Gastrocnemius medialis (tissue), 4 donors: ENCODE data around the gene SH3PXD2B.

ENCODE experiments used
- CTCF ChIP-seq, 5 experiments: fragments of 450-650 bp in 3 of 5; fragments of 200-600 bp in 2 of 5; sonication (generic) in 2 of 5; IDR thresholded peaks in 4 of 5; conservative IDR thresholded peaks in 1 of 5; 1 replicate in 4 of 5; 2 replicates in 1 of 5; pipeline ENCODE4 v1.5.1; 2016 to 2019; ENCODE audit warnings: antibody characterized with exemption in 5 of 5, mild to moderate bottlenecking in 3 of 5, moderate library complexity in 3 of 5
- POLR2A ChIP-seq, 2 donors: fragments of 450-650 bp; IDR thresholded peaks; one replicate each; pipeline ENCODE4 v1.6.1; 2017; ENCODE audit warnings: antibody characterized with exemption in 2 of 2, mild to moderate bottlenecking in 2 of 2, moderate library complexity in 2 of 2

- TF ChIP-seq CTCF (IDR thresholded peaks at IDR 0.05 in 4 of 5, conservative IDR thresholded peaks at IDR 0.05 in 1 of 5) (no peak), POLR2A (IDR thresholded peaks at IDR 0.05) (no peak)
Measured at GRCh38 chr5:172370237-172370640, 84.1 kb downstream of the SH3PXD2B start.
